Measurements from ENCODE around the gene CBR4. TPM values are rescaled to one million over a fixed set of nuclear protein-coding genes. Genes with fewer than 3 reads are reported as not detected.

Gene CBR4
- total and polyA plus RNA-seq, 2 donors (not counting 3 experiments of a cell fraction or from before 2014, with no cell fraction given), result 4.8 to 26.3 TPM

GRCh38 chr4:169033660-169034059, 23.6 kb upstream of the CBR4 start:
- no peak for DNase-seq (ENCODE audit: low read depth, low spot score)
- no peak overlapping the region for H3K9ac ChIP-seq (replicated peaks; ENCODE audit: extremely low read depth, insufficient read depth, low read length)
- no peak for TF ChIP-seq JUN (IDR thresholded peaks at IDR 0.05; ENCODE audit: borderline replicate concordance, insufficient read depth, insufficient read length, low read depth)
- no peak for TF ChIP-seq GATA2 (IDR thresholded peaks at IDR 0.05; ENCODE audit: insufficient read depth, insufficient read length, low read depth, low read length)
- no peak for TF ChIP-seq MAX (IDR thresholded peaks at IDR 0.05; ENCODE audit: insufficient read depth, insufficient read length)
- no peak for TF ChIP-seq EZH2 (IDR thresholded peaks at IDR 0.05; ENCODE audit: borderline replicate concordance, low read depth, low read length, severe bottlenecking)
- TF ChIP-seq MYC (IDR thresholded peaks at IDR 0.05; ENCODE audit: low read depth, low read length), result no peak
- no peak for TF ChIP-seq FOS (IDR thresholded peaks at IDR 0.05; ENCODE audit: borderline replicate concordance, insufficient read depth, low read length)
- no peaks in the 10 kb centered on the region for H3K9me3 ChIP-seq (replicated peaks; ENCODE audit: control insufficient read depth, insufficient read depth, low read length)
- dilution Hi-C loops (cut with MboI; ENCODE audit: extremely low pct_ligation_motif_present, low sequenced_read_pairs), result no loop called here
- H3K27ac ChIP-seq (ENCODE audit: insufficient read depth, low read depth, low read length), result no peak overlapping the region
- peak; percentile 48 for FAIRE-seq
- H2AFZ ChIP-seq (ENCODE audit: low read depth, low read length), result no peak overlapping the region
- H3K79me2 ChIP-seq (ENCODE audit: control insufficient read depth, insufficient read depth, low read length), result no peaks in the 10 kb centered on the region
- intact Hi-C loops (cut with micrococcal nuclease), result no loop called here
- peaks cover 9% of the 10 kb centered on the region for H3K4me1 ChIP-seq (ENCODE audit: control insufficient read depth, extremely low read depth, insufficient read depth, low read length)
- ChIA-PET POLR2A (no interaction called here), CTCF (no interaction called here)
- H3K36me3 ChIP-seq (ENCODE audit: control insufficient read depth in 2 of 2, extremely low read depth in 1 of 2, insufficient read depth in 2 of 2, low read length in 2 of 2), result no peaks in the 10 kb centered on the region
- BruUV-seq (replicated peaks), result no TSS peak
- no peaks in the 10 kb centered on the region for H4K20me1 ChIP-seq (replicated peaks; ENCODE audit: control insufficient read depth, extremely low read depth, insufficient read depth, low read length)
- no peak overlapping the region for H3K4me3 ChIP-seq (replicated peaks in 1 of 3; ENCODE audit: insufficient read depth in 1 of 3, low read depth in 1 of 3, low read length in 3 of 3)
- no peak overlapping the region for H3K4me2 ChIP-seq (ENCODE audit: insufficient read depth, low read length)
- no peaks in the 10 kb centered on the region for H3K27me3 ChIP-seq (ENCODE audit: control insufficient read depth in 2 of 2, insufficient read depth in 2 of 2, low read length in 2 of 2)
- no peaks in the 10 kb centered on the region for H3K9me1 ChIP-seq (replicated peaks; ENCODE audit: control insufficient read depth, extremely low read depth, insufficient read depth, low read length)

GRCh38 chr4:169032883-169033645, 23.0 kb upstream of the CBR4 start:
- Histone ChIP-seq H3K27ac (ENCODE audit: insufficient read depth, low read depth, low read length) (no peak overlapping the region), H2AFZ (ENCODE audit: low read depth, low read length) (no peak overlapping the region), H3K4me3 (replicated peaks in 1 of 3; ENCODE audit: insufficient read depth in 1 of 3, low read depth in 1 of 3, low read length in 3 of 3) (no peak overlapping the region), H3K79me2 (ENCODE audit: control insufficient read depth, insufficient read depth, low read length) (no peaks in the 10 kb centered on the region), H3K9ac (replicated peaks; ENCODE audit: extremely low read depth, insufficient read depth, low read length) (no peak overlapping the region), H3K9me1 (replicated peaks; ENCODE audit: control insufficient read depth, extremely low read depth, insufficient read depth, low read length) (no peaks in the 10 kb centered on the region), H3K4me1 (ENCODE audit: control insufficient read depth, extremely low read depth, insufficient read depth, low read length) (peaks cover 9% of the 10 kb centered on the region), H4K20me1 (replicated peaks; ENCODE audit: control insufficient read depth, extremely low read depth, insufficient read depth, low read length) (no peaks in the 10 kb centered on the region), H3K4me2 (ENCODE audit: insufficient read depth, low read length) (no peak overlapping the region), H3K27me3 (ENCODE audit: control insufficient read depth in 2 of 2, insufficient read depth in 2 of 2, low read length in 2 of 2) (no peaks in the 10 kb centered on the region), H3K36me3 (ENCODE audit: control insufficient read depth in 2 of 2, extremely low read depth in 1 of 2, insufficient read depth in 2 of 2, low read length in 2 of 2) (no peaks in the 10 kb centered on the region), H3K9me3 (replicated peaks; ENCODE audit: control insufficient read depth, insufficient read depth, low read length) (no peaks in the 10 kb centered on the region)
- FAIRE-seq, result peak; percentile 35
- dilution Hi-C loops (cut with MboI; ENCODE audit: extremely low pct_ligation_motif_present, low sequenced_read_pairs), result no loop called here
- POLR2A ChIA-PET, result no interaction called here
- no TSS peak for BruUV-seq (replicated peaks)
- intact Hi-C loops (cut with micrococcal nuclease), result no loop called here
- no peak for DNase-seq (ENCODE audit: low read depth, low spot score)
- no peak for TF ChIP-seq FOS (IDR thresholded peaks at IDR 0.05; ENCODE audit: borderline replicate concordance, insufficient read depth, low read length)
- CTCF ChIA-PET, result no interaction called here
